ENCODE results near the gene ENTREP3. TPM values are rescaled to one million over a fixed set of nuclear protein-coding genes. Genes with fewer than 3 reads are reported as not detected.

The ENTREP3 gene
- total RNA-seq, 1 experiment from 2014 or later: 32.3 TPM

GRCh38 chr1:155284476-155284875 lies 29.2 kb upstream of the ENTREP3 start:
- Mint-ChIP-seq H3K36me3 (ENCODE audit: insufficient read depth, unreplicated experiment) (no peaks in the 10 kb centered on the region), H3K27ac (ENCODE audit: low read depth, unreplicated experiment) (no peak overlapping the region), H3K4me3 (ENCODE audit: unreplicated experiment) (no peak overlapping the region), H3K4me1 (ENCODE audit: insufficient read depth, unreplicated experiment) (peaks cover 2% of the 10 kb centered on the region), H3K9me3 (ENCODE audit: unreplicated experiment) (no peaks in the 10 kb centered on the region), H3K27me3 (ENCODE audit: insufficient read depth, unreplicated experiment) (no peaks in the 10 kb centered on the region)
- TF ChIP-seq CTCF (IDR thresholded peaks at IDR 0.05; ENCODE audit: unreplicated experiment): no peak
- ChIA-PET CTCF (interaction anchor here (2.2 kb wide), 1 partner anchor 34 kb away, joined by 10 read pairs; no protein-coding TSS in a partner anchor), POLR2A (interaction anchor here (0.6 kb wide), 1 partner anchor 106 kb away, joined by 3 read pairs; no protein-coding TSS in a partner anchor)
- intact Hi-C loops (cut with micrococcal nuclease): no loop called here
- BruUV-seq (replicated peaks): no TSS peak
- DNase-seq (ENCODE audit: unreplicated experiment): no peak

GRCh38 chr1:155282488-155283091 lies 27.3 kb upstream of the ENTREP3 start:
- POLR2A ChIA-PET: interaction anchor here (0.7 to 2.2 kb wide), 3 partner anchors 20 to 462 kb away, joined by 3 to 5 read pairs (median 3); partner anchors contain the start of genes FDPS and SCAMP3
- Mint-ChIP-seq H3K4me3 (ENCODE audit: unreplicated experiment) (no peak overlapping the region), H3K27ac (ENCODE audit: low read depth, unreplicated experiment) (no peak overlapping the region), H3K27me3 (ENCODE audit: insufficient read depth, unreplicated experiment) (no peaks in the 10 kb centered on the region), H3K9me3 (ENCODE audit: unreplicated experiment) (no peaks in the 10 kb centered on the region), H3K4me1 (ENCODE audit: insufficient read depth, unreplicated experiment) (peaks cover 11% of the 10 kb centered on the region), H3K36me3 (ENCODE audit: insufficient read depth, unreplicated experiment) (no peaks in the 10 kb centered on the region)
- no TSS peak for BruUV-seq (replicated peaks)
- no peak for DNase-seq (ENCODE audit: unreplicated experiment)
- CTCF ChIA-PET: interaction anchor here (0.6 kb wide), 1 partner anchor 32 kb away, joined by 3 read pairs; no protein-coding TSS in a partner anchor
- TF ChIP-seq CTCF (IDR thresholded peaks at IDR 0.05; ENCODE audit: unreplicated experiment): no peak
- intact Hi-C loops (cut with micrococcal nuclease): no loop called here

- no peak for TF ChIP-seq CTCF (IDR thresholded peaks at IDR 0.05; ENCODE audit: unreplicated experiment)
- ChIA-PET POLR2A (interaction anchor here (0.6 to 3.0 kb wide), 3 partner anchors 23 to 611 kb away, joined by 3 to 21 read pairs (median 3); no protein-coding TSS in a partner anchor), CTCF (interaction anchor here (0.8 to 3.5 kb wide), 6 partner anchors 13 to 43 kb away, joined by 3 to 34 read pairs (median 8); partner anchors contain the start of gene RUSC1)
- DNase-seq (ENCODE audit: unreplicated experiment): no peak
- BruUV-seq (replicated peaks): no TSS peak
- Mint-ChIP-seq H3K4me3 (ENCODE audit: unreplicated experiment) (no peak overlapping the region), H3K27me3 (ENCODE audit: insufficient read depth, unreplicated experiment) (no peaks in the 10 kb centered on the region), H3K36me3 (ENCODE audit: insufficient read depth, unreplicated experiment) (no peaks in the 10 kb centered on the region), H3K4me1 (ENCODE audit: insufficient read depth, unreplicated experiment) (peaks cover 11% of the 10 kb centered on the region), H3K27ac (ENCODE audit: low read depth, unreplicated experiment) (no peak overlapping the region), H3K9me3 (ENCODE audit: unreplicated experiment) (no peaks in the 10 kb centered on the region)
- intact Hi-C loops (cut with micrococcal nuclease): no loop called here
Observed at GRCh38 chr1:155279268-155279667, 24.0 kb upstream of the ENTREP3 start.

DNA sequence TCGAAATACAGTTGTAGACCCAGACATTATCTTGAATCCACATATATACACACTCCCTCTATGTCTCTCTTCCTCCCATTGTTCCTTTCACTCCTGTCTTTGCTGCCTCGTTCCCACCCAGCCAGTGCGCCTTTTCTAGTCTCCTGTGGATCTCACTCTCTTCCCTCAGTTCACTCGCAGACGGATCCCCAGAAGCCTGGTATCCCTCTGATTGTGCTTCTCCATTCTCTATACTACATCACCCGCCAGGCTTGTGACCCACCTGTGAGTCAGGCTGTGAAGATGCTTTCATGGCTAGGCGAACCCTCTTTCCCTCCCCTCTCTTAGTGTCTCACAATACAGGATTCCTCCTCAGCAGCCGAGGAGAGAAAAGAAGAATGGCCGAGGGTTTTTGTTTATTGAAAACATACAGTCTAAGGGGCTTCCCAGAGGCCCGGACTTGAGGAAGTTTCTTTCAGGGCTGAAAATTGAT lies 23.4 kb upstream of the ENTREP3 start:
- Mint-ChIP-seq H3K27ac (ENCODE audit: low read depth, unreplicated experiment) (no peak overlapping the region), H3K27me3 (ENCODE audit: insufficient read depth, unreplicated experiment) (no peaks in the 10 kb centered on the region), H3K36me3 (ENCODE audit: insufficient read depth, unreplicated experiment) (no peaks in the 10 kb centered on the region), H3K4me3 (ENCODE audit: unreplicated experiment) (peak overlapping the region; percentile 72), H3K9me3 (ENCODE audit: unreplicated experiment) (no peaks in the 10 kb centered on the region), H3K4me1 (ENCODE audit: insufficient read depth, unreplicated experiment) (peaks cover 11% of the 10 kb centered on the region)
- no TSS peak for BruUV-seq (replicated peaks)
- DNase-seq (ENCODE audit: unreplicated experiment): no peak
- intact Hi-C loops (cut with micrococcal nuclease): no loop called here
- POLR2A ChIA-PET: interaction anchor here (0.7 to 3.0 kb wide), 10 partner anchors 9 to 369 kb away, joined by 3 to 21 read pairs (median 4); partner anchors contain the start of genes ASH1L and FDPS
- no peak for TF ChIP-seq CTCF (IDR thresholded peaks at IDR 0.05; ENCODE audit: unreplicated experiment)
- CTCF ChIA-PET: interaction anchor here (0.7 to 3.5 kb wide), 11 partner anchors 9 to 44 kb away, joined by 3 to 34 read pairs (median 4); partner anchors contain the start of gene RUSC1
